Transverse colon (tissue), 3 donors: Measurements from ENCODE around the gene LGALS1.

Source experiments
- EP300 ChIP-seq: sonication (generic); formaldehyde crosslinking; IDR thresholded peaks from one replicate; pipeline ENCODE4 v1.6.1; 2017; ENCODE audit warnings: antibody characterized with exemption, low read depth
- POLR2A ChIP-seq: fragments of 450-650 bp; IDR thresholded peaks from one replicate; pipeline ENCODE4 v1.6.1; 2016; ENCODE audit warnings: antibody characterized with exemption, mild to moderate bottlenecking, moderate library complexity
- TF ChIP-seq, protein P1 (sequence below), 5 experiments: fragments of 200-600 bp in 3 of 5; fragments of 450-650 bp in 2 of 5; sonication (generic) in 3 of 5; IDR thresholded peaks; 1 replicate in 2 of 5; 2 replicates in 3 of 5; pipeline ENCODE4 v1.5.1; 2016 to 2017; ENCODE audit warnings: antibody characterized with exemption in 5 of 5, inconsistent platforms in 3 of 5, mild to moderate bottlenecking in 2 of 5, moderate library complexity in 1 of 5

GRCh38 chr22:37636186-37636948, 39.1 kb upstream of the LGALS1 start:
- TF ChIP-seq, protein P1, sequence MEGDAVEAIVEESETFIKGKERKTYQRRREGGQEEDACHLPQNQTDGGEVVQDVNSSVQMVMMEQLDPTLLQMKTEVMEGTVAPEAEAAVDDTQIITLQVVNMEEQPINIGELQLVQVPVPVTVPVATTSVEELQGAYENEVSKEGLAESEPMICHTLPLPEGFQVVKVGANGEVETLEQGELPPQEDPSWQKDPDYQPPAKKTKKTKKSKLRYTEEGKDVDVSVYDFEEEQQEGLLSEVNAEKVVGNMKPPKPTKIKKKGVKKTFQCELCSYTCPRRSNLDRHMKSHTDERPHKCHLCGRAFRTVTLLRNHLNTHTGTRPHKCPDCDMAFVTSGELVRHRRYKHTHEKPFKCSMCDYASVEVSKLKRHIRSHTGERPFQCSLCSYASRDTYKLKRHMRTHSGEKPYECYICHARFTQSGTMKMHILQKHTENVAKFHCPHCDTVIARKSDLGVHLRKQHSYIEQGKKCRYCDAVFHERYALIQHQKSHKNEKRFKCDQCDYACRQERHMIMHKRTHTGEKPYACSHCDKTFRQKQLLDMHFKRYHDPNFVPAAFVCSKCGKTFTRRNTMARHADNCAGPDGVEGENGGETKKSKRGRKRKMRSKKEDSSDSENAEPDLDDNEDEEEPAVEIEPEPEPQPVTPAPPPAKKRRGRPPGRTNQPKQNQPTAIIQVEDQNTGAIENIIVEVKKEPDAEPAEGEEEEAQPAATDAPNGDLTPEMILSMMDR (IDR thresholded peaks at IDR 0.05), result peak in 2 of 5 experiments; percentile 31 to 36
- no peak for TF ChIP-seq POLR2A
- no peak for TF ChIP-seq EP300
